Inflammatory macrophage (primary cell): ENCODE results near the gene PAK5.

Source experiments
- DNase-seq, 2 donors: peaks; one replicate each; pipeline ENCODE4 v3.0.0-alpha.2; 2020 to 2022

The PAK5 gene

GRCh38 chr20:9516234-9516871 is 322.5 kb downstream of the PAK5 start:
- no peak for DNase-seq

- no peak for DNase-seq
Measured at GRCh38 chr20:9515741-9516233, 323.1 kb downstream of the PAK5 start.

DNA sequence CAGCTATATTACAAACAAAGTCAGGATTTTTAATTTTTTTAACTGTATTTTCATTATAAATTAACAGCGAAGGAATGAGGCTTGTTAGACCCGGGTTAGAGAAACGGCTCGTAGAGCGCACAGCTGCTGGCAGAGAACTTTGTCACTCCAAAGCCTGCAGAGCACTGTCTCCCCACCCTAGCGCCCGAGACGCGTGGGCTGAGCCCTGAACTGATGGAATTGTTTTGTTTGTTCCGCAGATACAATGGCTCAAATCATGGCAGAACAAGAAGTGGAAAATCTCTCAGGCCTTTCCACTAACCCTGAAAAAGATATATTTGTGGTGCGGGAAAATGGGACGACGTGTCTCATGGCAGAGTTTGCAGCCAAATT is 323.7 kb downstream of the PAK5 start:
- DNase-seq = peak; percentile 29 to 54

GRCh38 chr20:9514461-9515213 is 324.2 kb downstream of the PAK5 start, which contains the start of gene LAMP5:
Gene LAMP5, plus strand, starts transcription at chr20:9514590. Its CDS starts 263 bp downstream, at chr20:9514853.
- DNase-seq = peak; percentile 23 to 59

DNA sequence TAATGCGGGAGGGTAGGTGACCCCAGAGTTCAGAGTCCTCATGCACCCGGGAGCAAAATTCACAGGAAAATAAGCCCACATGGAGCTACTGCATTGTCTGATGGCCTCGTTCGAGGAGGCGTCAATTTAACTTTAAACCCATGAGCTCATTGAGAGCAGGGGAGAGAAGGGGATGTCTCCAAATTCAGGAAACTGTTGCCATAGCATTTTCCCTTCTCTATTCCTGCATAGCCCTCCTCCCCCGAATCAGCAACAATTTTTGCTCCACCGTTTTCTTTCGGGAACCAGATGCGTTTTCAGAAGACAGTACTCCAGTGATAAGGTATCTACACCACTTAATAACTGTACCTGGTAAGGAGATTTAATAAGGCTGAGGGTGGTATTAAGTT is 324.8 kb downstream of the PAK5 start:
- DNase-seq = no peak

GRCh38 chr20:9510911-9511310 is 328.0 kb downstream of the PAK5 start:
- DNase-seq = no peak

- no peak for DNase-seq
Measured at GRCh38 chr20:9509246-9509645, 329.6 kb downstream of the PAK5 start.

DNA sequence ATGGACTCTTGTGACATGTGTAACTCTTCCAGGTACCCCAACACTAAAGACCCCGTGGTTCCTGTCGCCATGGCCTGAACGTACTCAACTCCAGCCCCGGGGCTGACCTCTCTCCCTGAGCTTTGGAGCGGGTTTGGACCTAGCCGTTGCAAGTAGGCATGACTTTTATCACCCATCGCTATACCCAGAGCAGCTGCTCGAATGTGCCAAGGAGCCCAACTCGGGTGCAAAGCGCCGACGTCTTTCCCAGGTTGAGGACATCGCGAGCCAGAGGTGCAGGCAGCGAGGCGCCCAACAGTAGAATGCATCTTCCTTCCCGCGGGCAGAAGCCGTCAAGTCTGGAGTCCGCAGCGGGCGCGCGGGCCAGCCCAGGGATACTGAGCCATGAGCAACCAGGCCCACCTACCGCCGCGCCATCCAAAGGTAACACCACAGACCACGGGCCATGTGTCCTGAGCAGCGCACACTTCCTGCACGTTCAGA is 330.1 kb downstream of the PAK5 start:
- DNase-seq = no peak

DNA sequence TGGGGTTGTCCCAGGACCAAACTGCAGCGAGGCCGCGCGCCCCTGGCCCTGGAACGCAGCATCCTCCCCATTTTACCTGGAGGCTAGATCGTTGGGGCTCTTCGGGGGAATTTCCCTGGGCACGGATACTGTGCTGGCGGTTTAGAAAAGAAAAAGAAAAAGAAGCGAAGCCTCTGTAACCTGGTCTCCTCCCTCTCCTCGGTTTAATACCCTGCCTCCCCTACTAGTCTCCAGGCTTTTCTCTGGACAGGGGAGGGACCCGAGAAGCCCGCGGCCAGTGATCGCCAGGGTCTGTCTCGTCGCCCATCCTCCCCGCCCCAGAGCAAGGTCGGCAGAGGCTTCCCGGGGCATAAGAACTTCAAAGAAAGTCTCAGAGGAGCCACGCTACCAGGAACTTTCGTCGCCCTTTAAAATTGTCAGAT is 330.6 kb downstream of the PAK5 start:
- DNase-seq = no peak

GRCh38 chr20:9507544-9508239 is 331.2 kb downstream of the PAK5 start:
- no peak for DNase-seq

GRCh38 chr20:9506964-9507369 is 331.9 kb downstream of the PAK5 start:
- no peak for DNase-seq

GRCh38 chr20:9506280-9506821 is 332.5 kb downstream of the PAK5 start:
- DNase-seq = no peak

DNA sequence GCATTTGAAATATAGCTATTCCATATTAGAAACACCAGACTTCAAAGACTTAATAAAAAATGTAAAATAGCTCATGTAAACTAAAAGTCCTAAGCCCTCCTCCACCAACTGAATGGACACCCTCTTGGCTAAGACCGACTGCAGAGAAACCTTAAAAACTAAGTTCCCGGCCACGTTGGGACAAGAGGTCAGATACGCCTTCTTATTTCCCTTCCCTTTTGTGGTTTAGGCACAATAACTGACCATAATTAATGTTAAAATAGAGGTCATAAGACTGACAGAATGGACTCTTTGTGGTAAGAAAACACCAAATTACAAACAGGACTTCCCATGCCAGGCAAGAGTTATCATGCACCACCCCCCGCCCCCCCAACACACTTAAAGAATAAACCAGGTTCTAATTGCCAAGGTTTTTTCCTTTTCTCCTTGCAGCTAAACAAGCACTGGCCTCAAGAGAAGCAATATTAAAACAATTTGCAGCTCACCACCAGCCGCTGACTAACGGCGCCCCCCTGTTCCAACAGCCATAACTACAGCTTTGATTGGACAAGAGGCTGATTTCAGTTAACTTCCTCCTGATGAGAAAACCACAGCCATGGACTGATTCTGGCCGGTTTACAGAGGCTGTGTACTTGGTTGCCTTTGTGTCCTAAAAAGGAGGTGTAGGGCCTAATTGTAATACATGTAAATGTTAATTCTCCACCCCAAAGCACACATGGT is 335.2 kb downstream of the PAK5 start:
- peak; percentile 85 to 89 for DNase-seq

DNA sequence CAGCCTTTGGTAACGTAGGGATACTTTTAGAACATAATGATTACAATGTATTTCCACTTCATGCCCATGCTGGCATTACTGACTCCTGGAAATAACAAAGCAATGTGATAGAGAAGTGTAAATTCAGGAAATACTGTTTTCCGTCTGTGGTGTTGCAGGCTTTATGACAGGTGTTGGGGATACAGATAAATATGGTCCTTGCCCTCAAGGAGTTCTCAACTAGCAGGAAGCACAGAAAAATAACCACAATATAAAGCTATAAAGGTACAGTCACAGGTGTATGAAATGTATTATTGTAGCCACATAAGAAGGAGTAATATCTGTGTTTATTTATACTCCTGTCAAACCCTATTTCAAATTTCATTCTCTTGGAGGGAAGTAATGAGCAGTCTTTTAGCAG is 337.4 kb downstream of the PAK5 start:
- DNase-seq = no peak

GRCh38 chr20:9500121-9500520 is 338.8 kb downstream of the PAK5 start:
- DNase-seq = peak; percentile 87 to 93

GRCh38 chr20:9499126-9499899 is 339.6 kb downstream of the PAK5 start:
- peak in 1 of 2 donors; percentile 31 for DNase-seq

GRCh38 chr20:9498322-9498721 is 340.6 kb downstream of the PAK5 start:
- DNase-seq = peak; percentile 83 to 91

DNA sequence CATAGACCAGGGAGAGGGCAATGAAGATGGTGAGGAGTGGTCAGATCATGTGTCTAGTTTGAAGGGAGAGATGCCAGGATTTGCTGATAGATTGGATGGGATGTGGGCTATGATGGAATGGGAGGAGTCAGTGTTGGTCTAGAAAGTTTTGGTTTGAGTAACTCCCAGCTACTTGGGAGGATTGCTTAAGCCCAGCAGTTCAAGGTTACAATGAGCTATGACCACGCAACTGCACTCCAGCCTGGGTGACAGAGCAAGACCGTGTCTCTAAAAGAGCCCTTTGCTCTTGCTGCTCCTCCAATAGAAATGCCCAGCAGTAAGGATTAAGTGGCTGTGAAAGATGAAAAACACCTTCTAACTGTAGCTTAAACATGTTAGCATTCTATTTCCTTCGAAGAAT is 342.7 kb downstream of the PAK5 start:
- peak; percentile 67 to 74 for DNase-seq

GRCh38 chr20:9495701-9496100 is 343.2 kb downstream of the PAK5 start:
- no peak for DNase-seq

DNA sequence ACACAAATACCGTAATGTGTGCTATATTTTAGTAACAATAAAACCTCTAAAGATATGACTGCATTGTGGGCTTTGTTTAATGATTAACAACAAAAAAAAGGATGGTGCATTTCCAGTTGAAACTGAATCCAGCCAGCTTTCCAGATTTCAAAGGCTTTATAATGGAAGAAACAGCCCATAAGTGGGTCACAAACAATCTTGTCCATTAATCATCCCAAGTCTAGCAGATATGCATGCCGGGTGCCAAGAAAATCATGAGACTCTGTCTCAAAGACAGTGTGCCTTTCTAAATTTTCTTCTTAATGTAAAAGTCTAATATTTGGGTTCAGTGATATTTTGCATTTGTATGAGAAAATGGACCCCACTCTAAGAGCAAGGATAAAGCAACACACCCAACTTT is 345.1 kb downstream of the PAK5 start:
- no peak for DNase-seq

DNA sequence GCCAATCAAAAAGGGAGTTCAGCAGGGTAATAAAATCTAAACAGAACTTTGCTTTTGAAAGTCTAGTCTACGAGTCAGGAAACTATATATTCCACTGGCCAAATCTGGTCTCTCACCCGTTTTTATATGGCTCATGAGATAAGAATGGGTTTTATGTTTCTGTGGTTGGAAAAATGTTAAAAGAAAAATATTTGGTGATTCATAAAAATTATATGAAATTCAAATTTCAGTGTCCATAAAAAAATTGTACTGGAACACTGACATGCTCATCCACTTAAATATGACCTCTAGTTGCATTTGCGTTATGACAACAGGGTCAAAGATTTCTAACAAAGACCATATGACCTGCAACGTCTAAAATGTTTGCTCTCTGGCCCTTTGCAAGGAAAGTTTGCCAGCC is 346.8 kb downstream of the PAK5 start:
- no peak for DNase-seq

DNA sequence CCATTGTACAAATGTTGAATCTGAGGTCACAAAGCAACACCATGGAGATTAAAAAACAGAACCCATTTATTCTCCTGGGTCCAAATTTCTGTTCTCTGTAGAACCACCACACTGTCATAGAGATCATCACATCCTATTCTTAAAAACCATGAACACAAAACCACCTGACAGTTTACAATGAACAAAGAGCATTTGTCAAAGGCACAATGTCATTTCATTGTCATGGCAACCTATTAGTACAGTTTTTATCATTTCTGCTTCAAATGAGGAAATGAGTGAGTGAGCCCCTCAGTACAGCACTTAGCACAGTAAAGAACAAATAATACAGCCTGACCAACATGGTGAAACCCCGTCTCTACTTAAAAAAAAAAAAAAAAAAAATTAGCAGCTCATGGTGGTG is 347.6 kb downstream of the PAK5 start:
- peak; percentile 46 to 74 for DNase-seq
